ENCODE data around the gene ARHGEF12.
A peak's percentile ranks its signal among the peaks of the same experiment; 100 is the strongest.
"Not testable (repeated sequence)": the region's sequence is repeated elsewhere in the genome, so short reads cannot be mapped to it uniquely, and the experiment has no call there.

ARHGEF12 gene

DNA sequence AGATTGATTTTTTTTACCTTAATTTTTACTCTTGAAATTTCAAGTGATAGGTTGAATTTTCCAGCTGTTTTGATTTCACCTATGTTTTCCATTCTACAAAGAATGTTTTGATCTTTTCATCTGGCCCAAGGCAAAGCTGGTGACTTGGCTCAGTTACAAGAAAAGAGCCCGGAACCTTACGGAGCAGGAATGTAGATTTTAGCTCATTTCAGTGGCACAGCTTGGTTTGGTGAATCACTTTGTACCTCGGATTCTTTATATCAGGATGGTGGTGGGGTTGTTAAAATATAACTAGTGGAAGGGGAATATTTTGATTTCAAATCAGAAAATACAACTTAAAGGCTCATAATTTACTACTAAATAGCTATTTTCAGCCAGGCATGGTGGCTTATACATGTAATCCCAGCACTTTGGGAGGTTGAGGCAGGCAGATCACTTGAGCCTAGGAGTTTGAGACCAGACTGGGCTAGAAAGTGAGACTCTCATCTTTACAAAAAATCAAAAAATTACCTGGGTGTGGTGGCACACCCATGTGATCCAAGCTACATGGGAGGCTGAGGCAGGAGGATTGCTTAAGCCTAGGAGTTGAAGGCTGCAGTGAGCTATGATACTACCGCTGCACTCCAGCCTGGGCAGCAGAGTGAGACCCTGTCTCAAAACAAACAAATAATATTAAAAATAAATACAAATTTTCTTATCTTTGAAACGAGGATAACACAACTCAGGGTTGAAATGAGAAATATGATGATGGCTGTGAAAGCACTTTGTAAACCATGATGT lies 166.0 kb downstream of the ARHGEF12 start:
- DNase-seq = no peak

DNA sequence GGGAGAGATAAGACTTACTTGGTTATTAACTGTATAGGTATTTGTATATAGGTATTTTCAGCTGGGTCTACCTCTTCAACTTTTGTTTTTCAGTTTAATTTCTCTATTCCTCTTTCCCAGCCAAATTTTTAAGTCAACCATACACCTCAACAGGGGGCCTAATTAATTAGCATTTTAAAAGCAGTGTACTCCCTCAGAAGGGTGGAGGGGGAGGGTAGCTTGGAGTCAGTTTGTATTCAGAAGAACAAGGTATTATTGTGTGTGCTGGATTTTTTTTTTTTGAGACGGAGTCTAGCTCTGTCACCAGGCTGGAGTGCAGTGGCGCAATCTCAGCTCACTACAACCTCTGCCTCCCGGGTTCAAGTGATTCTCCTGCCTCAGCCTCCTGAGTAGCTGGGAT lies 167.3 kb downstream of the ARHGEF12 start:
- DNase-seq = not testable (repeated sequence)

DNA sequence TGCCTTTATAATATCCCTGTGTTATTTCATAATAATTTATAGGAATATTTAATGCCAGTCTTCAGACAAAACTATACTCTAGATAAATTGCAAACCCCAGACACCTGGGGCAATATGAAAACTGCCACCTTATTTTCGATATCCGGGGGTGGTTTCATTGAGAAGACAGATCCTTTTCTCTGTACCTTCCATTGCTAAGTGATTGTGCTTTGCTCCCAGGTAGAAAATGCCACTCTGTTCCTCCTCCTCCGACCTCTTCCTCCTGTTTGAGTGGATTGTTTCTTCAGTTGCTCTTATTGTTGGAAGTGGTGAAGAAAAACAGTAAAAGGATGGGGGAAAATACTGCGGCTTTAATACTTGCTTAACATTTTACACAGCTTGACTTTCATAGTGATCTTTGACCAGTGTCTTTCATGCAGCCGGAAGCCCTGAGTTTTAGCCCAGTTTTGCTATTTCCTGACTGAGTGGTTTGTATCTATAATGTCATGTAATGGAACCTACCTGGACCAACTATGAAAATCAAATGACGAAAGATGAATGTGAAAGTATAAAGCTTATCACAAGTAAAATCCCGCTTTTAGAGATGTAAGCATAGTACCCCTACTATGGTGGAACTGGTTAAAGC lies 169.7 kb downstream of the ARHGEF12 start:
- no peak for DNase-seq

DNA sequence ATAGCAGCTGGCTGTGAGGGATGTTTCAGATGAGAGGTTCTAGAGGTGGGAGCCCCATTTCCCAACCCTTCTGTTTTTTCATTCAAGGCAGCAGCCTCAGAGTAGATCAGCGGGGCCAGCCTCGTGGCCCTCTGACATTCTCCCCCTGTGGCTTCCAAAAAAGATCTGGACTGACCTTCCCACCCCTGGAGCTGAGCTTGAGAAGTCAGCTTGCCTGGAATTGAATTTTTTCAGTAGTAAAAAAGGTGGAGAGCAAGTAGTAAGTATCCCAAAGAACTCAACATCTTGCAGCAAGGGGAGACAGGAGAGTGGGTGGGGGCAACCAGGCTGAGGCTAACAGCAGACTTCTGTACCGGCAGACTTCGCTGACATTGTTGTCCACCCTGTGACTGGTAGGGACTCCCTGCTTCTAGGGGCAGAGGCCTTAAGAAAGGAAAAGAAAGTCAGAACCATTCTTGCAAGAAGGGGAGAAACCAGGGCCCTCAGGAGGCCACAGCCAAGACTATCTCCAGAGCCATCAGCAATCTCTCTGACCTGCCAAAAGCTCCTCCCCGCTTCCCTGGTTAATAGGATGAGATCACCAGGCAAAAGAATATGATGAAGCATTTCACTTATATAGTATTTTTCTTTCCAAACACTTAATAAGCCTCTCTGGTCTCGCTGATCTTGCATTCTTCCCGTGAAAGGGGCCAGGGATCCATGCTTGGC lies 173.3 kb downstream of the ARHGEF12 start:
- no peak for DNase-seq

DNA sequence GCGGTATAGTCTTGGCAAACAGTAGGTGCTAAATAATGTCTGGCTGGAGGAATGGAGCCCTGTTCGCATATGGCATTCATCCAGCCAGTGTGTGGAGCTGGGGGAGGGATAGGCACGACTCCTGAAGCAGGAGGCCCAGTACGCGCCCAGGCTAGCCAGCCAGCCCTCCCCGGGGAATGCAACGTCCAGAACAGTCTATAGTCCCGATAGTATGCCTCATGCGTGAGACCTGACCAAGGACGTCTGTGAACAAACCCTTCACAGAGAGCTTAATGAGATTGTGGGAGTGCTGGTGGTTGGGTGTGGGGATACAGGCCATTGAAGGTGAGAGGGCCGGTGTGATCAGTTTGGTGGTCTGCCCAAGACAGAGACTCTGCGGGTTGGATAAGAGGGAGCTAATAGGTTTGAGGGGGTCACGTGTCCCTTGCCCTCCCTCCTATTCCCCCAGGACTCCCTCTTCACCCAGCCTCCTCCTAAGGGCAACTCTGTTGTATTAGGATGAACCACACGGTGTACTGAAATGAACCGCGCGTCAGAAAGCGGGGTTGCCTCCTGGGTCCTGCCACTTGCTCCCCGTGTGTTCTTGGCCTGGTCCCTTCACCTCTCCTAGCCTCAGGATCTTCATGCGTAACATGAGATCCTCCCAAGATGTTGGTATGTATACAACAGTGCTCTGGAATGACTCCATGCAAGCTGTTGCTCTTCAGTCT lies 174.3 kb downstream of the ARHGEF12 start:
- DNase-seq = no peak

DNA sequence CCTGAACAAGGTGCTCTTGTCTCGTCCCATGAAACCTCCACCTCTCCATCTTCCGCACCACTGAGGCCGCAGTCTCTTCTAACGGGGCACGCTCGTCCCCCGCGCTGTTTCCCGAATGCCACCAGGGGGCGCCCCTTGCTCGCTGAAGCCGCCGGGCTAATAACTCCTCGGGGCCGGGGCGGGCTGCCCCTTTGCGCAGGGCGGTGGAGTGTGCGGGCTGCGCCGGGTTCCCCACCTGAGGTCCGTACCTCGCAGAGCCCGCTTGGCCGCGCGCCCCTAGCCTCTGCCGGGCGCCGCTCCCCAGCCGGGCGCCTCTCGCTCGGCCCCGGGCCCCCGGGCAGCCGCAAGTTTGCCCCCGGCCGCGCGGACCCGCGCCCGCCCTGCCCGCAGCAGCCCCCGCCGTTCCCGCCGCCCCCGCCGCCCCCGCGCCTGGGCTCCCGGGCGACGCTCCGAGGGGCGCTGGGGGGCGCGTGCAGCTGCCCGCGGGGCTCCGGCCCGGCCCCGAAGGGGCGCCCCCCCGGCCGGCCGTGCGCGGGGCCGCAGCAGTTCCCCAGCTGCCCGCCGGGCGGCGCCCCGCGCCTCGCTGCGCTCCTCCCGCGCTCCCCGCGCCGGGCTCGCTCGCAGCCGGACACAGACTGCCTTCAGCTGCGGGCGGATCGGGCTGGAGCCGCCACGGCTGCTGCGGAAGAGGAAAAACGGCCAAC lies 175.1 kb downstream of the ARHGEF12 start, which contains the start of gene GRIK4:
TSS of gene GRIK4 (plus strand) at position 633 of the 704 bp plus-strand sequence. CDS start 148,571 bp downstream, outside the sequence.
- peak; percentile 9 to 63 (median 39) for DNase-seq

DNA sequence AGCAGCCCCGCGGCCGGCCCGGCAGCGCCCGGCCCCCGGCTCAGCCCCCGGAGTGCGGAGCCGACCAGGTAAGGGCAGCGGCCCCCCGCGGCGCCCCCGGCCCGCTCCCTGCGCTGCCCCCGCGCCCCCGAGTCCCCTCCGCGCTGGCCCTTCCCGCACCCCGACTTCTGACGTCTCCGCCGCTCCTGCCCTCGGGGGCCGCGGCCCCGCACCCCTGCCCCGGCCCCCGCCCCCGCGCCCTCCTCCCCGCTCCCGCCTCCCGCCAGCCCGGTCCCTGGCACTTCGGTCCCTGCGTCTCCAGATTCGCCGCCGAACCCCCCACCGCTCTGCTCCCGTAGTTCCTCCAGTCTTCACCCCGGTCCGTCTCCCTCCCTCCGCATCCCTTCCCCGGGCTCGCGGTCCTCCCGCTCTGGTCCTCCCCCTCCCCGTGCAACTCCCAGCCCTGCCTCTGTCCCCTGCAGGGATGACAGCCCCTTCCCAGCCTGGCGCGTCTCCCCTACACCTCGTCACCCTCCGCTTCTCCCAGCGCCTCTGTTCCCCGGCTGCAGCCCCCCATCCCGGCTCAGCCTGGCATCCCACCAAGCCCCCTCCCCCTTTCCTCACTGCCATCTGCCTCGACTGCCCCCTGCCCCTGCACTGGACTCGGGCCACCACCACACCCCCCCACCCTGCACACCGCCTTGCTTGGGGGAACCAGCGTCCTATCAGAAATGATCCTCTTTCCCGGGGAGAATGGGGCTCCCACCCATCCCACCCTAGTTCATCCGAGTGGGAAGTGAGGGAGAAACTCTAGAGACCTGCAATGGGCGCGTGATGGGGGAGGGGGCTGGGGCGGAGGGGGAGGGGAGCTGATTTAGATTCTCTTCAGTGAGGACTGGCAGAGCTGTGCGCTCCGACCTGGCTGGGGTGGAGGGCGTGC lies 175.9 kb downstream of the ARHGEF12 start:
- peak in 5 of 6 experiments; percentile 5 to 31 (median 19) for DNase-seq

DNA sequence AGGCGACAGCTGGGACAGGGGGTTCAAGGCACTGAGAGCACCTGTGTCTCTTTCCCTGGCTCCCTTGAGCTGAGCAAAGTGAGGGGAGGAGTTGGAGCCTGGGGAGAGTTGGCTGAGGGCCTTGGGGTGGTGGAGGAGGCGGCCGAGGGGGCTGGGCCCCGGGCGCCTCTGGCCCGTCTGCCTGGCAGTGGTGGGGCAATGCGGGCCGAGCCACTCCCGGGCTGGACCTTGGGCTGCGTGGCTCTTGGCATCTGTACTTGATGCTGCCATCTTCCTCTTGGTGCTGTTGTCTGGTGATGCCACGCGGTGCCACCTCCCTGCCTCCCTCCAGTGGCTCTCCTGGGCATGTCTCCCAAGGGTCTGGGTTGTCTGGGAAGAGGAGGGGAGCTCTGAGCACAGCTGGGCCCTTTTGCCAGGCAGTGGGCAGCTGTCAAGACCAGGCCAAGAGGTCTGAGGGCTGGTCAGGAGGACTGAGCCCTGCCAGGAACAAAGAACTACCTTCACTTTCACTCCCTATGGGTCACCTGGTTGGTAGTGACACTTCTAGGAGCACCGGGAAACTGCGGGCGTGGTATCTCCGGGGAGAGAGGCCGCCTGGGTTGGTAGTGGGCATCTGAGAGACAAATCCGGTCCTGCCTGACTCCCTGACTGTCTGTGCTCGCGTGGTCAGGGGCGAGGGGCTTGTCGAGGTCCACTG lies 176.7 kb downstream of the ARHGEF12 start:
- DNase-seq = no peak

DNA sequence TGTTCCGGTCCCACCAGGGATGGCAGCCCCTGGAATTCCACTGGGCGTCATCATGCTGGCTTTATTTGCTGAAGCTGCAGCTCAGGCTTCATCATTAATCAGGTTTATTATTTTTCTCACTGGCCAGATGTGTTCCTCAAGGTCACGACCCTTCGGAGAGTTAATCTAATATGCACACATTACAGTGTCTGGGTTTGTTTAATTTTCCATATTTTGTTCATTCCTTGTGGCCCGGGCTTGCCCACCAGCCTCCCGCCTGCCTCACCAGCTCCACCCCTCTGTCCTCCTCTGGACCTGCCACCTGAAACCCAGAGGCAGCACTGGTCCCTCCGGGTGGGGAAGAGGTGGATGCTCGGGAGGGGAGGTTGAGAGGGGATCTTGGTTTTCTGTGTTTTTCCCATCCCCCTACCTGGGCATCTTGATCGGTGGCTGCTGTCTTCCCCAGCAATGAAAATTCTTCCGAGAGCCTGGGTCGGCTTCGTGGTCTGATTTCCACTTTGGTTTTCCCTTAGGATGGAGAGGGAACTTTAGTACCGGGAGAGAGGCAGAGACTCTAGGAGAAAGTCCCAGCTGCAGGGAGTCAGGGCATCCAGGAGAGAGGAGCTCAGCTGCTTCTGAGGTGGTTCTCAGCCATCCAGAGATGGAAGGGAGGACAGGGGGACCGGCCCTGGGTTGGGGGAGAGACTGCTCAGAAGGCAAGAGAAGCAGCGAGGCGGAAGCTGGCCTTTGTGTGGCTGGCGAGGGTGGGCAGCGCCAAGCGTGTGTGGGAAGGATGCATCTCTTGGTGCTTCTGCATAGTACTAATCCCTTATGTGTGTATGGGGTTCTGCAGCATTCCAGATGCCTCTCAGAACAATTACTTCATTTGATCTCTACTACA lies 177.5 kb downstream of the ARHGEF12 start:
- no peak for DNase-seq

DNA sequence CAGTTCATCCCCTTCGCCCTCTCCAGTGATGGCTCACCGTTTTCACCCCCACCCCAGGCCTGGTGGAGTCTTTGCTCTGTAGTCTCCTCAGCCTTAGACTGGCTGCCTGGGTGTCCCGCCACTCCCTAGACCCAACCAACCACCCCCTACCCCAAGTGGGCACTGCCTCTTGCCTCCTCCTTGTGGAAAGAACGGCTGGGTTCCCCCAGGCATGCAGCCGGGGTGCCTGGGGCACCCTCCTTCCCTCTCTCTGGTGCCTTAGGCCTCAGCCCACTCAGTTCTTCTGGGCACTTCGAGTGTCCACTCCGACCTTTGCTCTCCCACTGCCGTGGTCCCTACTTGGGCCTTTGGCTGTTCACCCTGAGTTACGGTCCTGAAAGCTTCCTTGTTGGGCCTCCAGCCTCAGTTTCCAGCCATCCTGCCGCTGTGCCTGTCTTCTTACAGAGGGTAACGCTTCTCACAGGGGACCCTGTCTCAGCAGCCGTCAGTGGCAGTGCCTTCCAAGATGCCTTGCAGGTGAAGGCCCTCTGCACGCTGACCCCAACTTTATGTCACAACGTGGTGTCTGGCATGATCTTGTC lies 178.4 kb downstream of the ARHGEF12 start:
- no peak for DNase-seq

DNA sequence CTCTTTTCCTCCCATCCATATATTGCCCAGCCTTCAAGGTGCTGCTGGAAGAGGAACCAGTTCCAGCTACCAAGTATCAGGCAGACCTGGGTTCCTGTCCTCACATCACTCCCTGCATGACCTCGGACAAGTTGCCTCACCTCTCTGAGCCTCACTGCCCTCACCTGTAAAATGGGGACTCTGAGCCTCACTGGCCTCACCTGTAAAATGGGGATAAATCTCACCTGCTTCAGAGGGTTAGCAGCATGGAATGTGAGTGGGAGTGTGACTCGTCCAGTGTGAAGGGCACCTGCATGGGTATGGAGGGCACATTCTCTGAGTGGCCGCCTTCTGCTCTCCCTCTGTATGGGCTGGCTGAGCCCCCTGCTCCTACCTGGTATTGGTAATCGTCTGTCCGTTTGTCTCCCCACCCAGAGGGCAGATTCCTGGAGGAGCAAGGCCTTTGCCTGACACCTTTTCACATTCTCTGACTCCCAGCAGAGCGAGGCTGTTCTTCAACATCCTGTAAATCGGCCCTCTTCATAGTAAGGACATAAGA lies 179.0 kb downstream of the ARHGEF12 start:
- no peak for DNase-seq

DNA sequence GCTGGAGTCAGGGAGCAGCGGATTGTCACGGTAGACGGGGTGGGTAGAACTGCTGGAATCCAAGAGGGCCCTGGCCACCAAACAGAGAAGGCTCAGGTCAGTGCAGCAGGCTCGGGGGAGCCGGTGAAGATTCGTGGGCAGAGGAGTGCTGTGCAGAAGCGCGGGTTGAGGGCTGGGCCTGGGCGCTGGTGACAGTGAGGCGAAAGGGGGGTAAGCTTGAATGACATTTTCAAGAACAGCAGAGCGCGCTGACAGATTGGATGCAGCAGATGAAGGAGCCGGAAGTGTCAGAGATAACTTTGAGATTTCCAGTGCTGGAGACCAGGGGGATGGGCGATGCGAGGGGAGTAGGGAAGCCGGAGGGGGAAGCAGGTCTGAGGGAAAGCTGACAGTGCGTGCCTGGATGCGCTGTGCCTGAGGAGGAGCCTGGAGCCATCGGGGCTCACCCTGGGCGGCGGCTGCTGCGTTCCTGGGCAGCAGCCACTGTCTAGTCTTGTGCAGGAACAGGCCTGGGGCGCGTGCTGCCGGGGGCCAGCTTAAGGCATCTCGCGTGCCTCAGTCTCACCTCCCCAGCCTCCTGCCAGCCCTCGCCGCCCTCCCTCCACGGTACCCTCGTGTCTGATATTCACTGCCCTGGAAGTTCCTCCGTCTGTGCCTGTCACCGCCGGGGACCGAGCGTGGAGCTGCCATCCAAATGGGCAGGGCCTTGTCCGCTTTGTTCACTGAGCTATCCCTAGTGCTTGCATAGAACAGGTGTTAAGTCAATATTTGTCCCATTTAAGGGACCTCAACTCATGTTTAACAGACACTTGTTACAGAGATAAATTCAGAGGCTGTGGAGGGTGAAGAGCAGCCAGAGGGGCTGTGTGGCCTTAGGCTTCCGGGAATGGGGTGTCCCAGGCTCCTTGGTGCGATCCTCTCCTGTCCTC lies 180.5 kb downstream of the ARHGEF12 start:
- DNase-seq = no peak

DNA sequence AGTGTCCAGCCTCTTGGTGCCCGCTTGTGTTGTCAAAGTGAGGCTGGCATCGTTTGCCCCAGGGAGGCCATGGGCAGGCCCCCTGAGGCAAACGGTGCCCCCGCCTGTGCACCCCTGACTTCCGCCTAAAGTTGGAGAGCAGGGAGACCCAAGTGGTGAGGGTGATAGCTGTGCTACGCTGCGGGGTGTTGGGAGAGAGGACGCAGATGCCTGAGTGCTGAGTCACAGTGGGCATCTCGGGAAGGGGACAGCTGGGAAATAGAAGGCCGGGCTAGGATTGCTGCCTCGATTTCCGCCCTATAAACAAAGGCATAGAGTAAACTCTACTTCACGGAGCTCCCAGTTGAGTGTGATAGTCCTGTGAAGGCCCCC lies 181.2 kb downstream of the ARHGEF12 start:
- DNase-seq = no peak

DNA sequence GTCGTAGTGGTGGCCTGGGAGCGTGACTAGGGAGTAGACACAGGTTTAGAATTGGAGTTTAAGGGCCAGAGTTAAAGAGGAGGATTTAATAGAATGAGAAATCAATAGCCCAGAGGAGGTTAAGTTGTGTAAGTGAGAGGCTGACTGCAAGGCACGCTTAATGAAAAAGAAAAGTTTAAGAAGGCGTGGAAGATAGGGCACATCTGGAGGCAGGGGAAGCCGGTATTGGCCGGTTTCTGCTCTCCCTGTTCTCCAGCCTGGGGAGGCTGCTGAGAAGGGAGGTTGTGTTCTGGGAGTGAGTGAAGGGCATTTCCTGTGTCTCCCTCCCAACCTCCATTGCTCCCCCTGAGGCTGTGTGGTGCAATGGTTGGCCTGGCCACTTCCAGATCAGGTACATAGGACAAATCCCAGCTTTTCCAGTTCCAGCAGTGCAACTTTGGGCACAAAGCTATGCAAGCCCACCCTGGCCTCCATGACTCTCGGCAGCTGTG lies 181.6 kb downstream of the ARHGEF12 start:
- DNase-seq = no peak

DNA sequence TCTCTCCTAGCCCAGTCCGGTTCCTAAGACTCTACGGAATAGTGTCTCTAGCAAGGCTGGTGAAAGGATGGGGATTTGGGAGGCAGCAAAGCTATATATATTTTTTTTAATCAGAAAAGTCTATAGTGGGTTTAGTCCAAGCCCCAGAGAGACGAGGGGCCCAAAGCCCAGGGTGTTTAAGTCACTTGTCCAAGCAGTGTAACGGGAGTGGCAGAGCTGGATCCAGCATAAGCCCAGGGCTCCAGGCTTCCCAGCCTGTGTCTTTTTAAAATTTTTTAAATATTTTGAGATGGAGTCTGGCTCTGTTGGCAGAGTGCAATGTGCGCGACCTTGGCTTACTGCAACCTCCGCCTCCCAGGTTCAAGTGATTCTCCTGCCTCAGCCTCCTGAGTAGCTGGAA lies 182.1 kb downstream of the ARHGEF12 start:
- DNase-seq = no peak

DNA sequence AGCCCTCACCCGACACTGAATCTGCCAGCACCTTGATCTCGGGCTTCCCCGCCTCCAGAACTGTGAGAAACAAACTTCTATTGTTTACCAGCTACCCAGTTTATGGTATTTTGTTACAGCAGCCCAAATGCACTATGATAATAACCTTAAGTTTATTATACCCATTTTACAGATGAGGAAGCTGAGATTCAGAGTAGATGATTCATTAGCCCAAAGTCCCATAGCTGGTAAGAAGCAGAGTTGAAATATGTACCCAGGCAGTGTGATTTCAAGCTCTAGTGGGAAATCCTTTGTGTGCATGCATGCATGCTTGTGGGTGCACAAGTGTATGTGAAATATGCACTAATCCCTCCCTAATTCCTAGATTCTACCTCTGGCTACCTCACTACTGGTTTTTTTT lies 183.3 kb downstream of the ARHGEF12 start:
- DNase-seq = no peak

DNA sequence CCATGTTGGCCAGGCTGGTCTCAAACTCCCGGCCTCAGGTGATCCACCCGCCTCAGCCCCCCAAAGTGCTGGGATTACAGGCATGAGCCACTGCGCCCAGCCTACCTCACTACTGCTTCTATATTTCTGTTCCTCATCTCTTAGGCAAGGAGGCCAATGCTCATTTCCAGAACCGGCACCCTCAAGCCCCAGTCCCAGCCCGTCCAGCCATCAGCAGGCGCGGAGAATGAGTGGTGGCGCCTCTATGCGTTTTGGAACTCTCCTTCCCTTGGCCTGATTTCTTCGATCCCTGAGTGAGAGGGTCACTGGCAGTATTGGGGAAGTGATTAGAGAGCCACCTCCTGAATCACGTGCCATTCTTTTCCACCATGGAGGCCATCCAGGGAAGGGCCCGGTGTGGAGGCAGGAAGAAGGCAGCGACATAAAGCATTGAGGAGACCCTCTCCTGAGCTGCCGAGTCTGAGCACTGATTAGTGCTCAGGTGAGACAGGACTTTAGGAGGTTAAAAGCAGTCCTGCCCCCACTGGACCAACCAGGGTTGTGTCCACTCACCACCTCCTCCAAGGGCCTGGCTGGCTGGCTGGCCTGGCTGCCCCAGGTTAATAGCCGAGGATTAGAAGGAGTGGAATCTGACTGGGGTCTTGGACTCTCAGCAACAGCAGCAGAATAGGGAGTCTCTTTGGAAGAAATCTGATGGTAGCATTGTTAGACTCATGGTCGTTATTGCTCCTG lies 184.0 kb downstream of the ARHGEF12 start:
- no peak for DNase-seq

Measured in stimulated activated naive CD4-positive, alpha-beta T cell (primary cell).